SK-N-SH (cell line): Measurements from ENCODE around the gene ZC3H4.

ENCODE experiments used
- GABPA ChIP-seq: IDR thresholded peaks from 2 replicates; pipeline ENCODE4 v1.4.0; 2012; ENCODE audit warnings: low read depth, mild to moderate bottlenecking
- MAX ChIP-seq: IDR thresholded peaks from 2 replicates; pipeline ENCODE4 v1.4.0; 2012; ENCODE audit warnings: low read depth
- NFIC ChIP-seq: IDR thresholded peaks from 2 replicates; pipeline ENCODE4 v1.4.0; 2012; ENCODE audit warnings: borderline replicate concordance
- NRF1 ChIP-seq: IDR thresholded peaks from 2 replicates; pipeline ENCODE4 v1.6.1; 2012; ENCODE audit warnings: low read depth, mild to moderate bottlenecking, low read length
- POLR2AphosphoS5 ChIP-seq: IDR thresholded peaks from 2 replicates; pipeline ENCODE4 v1.6.1; 2012; ENCODE audit warnings: low read depth, low read length
- RCOR1 ChIP-seq: fragments of 150-350 bp; IDR thresholded peaks from 2 replicates; pipeline ENCODE4 v1.6.1; 2017; ENCODE audit warnings: antibody characterized with exemption, low read length
- REST ChIP-seq: IDR thresholded peaks from 2 replicates; pipeline ENCODE4 v1.6.1; 2012; ENCODE audit warnings: mild to moderate bottlenecking, low read depth, low read length, moderate library complexity
- RFX5 ChIP-seq: IDR thresholded peaks from 2 replicates; pipeline ENCODE4 v1.6.1; 2012; ENCODE audit warnings: mild to moderate bottlenecking, improper control_type of control experiment, low read length
- TCF12 ChIP-seq: IDR thresholded peaks from 2 replicates; pipeline ENCODE4 v1.4.0; 2012
- YY1 ChIP-seq: IDR thresholded peaks from 2 replicates; pipeline ENCODE4 v1.4.0; 2012; ENCODE audit warnings: low read depth, mild to moderate bottlenecking
- TF ChIP-seq, protein P1 (sequence below): fragments of 200-600 bp; sonication (generic); IDR thresholded peaks from 2 replicates; pipeline ENCODE4 v1.6.1; 2017; ENCODE audit warnings: antibody characterized with exemption, mild to moderate bottlenecking, moderate library complexity

DNA sequence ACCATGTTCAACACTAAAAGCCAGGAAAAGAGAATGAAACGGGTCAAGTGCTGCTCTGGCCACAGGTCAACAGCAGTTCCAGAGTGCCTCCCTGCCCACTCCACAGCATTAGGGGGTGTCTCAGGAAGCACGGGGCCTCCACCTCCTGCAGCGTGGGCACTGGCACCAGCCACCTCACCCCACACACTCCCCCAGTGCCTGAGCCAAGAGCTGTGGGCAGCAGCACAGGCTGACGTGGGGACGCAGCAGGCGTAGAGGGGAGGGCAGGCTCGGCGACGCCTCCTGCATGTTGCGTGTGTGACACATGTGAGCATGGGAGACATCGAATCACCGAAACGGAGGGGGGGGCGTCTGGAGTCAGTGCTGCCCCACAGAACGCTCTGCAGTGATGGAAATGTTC is 43.8 kb downstream of the ZC3H4 start:
- TF ChIP-seq NFIC: no peak
- TF ChIP-seq, protein P1, sequence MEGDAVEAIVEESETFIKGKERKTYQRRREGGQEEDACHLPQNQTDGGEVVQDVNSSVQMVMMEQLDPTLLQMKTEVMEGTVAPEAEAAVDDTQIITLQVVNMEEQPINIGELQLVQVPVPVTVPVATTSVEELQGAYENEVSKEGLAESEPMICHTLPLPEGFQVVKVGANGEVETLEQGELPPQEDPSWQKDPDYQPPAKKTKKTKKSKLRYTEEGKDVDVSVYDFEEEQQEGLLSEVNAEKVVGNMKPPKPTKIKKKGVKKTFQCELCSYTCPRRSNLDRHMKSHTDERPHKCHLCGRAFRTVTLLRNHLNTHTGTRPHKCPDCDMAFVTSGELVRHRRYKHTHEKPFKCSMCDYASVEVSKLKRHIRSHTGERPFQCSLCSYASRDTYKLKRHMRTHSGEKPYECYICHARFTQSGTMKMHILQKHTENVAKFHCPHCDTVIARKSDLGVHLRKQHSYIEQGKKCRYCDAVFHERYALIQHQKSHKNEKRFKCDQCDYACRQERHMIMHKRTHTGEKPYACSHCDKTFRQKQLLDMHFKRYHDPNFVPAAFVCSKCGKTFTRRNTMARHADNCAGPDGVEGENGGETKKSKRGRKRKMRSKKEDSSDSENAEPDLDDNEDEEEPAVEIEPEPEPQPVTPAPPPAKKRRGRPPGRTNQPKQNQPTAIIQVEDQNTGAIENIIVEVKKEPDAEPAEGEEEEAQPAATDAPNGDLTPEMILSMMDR: no peak
- TF ChIP-seq GABPA: no peak
- no peak for TF ChIP-seq YY1
- no peak for TF ChIP-seq REST
- TF ChIP-seq RCOR1: no peak
- no peak for TF ChIP-seq RFX5
- no peak for TF ChIP-seq POLR2AphosphoS5
- no peak for TF ChIP-seq MAX
- TF ChIP-seq NRF1: no peak
- TF ChIP-seq TCF12: no peak
